Ectodermal cell (in vitro differentiated cells): ENCODE data around the gene COL6A3.

Experiments
- H3K27ac ChIP-seq: 2 replicates; pipeline ENCODE4 v1.7.0; 2013; ENCODE audit warnings: mild to moderate bottlenecking, low read depth, low read length; ENCODE audit not compliant: insufficient read depth, poor library complexity, severe bottlenecking
- H3K27me3 ChIP-seq: 2 replicates; pipeline ENCODE4 v1.7.0; 2013; ENCODE audit warnings: mild to moderate bottlenecking, low read length; ENCODE audit not compliant: insufficient read depth, control insufficient read depth, poor library complexity, severe bottlenecking
- H3K36me3 ChIP-seq: one replicate; pipeline ENCODE4 v1.7.0; 2013; ENCODE audit warnings: low read length; ENCODE audit not compliant: control insufficient read depth, insufficient read depth
- H3K4me1 ChIP-seq: one replicate; pipeline ENCODE4 v1.7.0; 2013; ENCODE audit warnings: low read length; ENCODE audit not compliant: control insufficient read depth, insufficient read depth
- H3K4me3 ChIP-seq: 2 replicates; pipeline ENCODE4 v1.7.0; 2013; ENCODE audit warnings: low read depth, low read length, control low read depth; ENCODE audit not compliant: insufficient read depth
- H3K9me3 ChIP-seq: 2 replicates; pipeline ENCODE4 v1.7.0; 2013; ENCODE audit warnings: mild to moderate bottlenecking, low read length, moderate library complexity; ENCODE audit not compliant: control insufficient read depth
- WGBS, 2 experiments: methylation state at CpG; one replicate each; pipeline ENCODE4 v1.1.7; 2013; ENCODE audit warnings: missing lambda C conversion rate in 2 of 2; 5-methylcytosine and 5-hydroxymethylcytosine counted together

The COL6A3 gene

DNA sequence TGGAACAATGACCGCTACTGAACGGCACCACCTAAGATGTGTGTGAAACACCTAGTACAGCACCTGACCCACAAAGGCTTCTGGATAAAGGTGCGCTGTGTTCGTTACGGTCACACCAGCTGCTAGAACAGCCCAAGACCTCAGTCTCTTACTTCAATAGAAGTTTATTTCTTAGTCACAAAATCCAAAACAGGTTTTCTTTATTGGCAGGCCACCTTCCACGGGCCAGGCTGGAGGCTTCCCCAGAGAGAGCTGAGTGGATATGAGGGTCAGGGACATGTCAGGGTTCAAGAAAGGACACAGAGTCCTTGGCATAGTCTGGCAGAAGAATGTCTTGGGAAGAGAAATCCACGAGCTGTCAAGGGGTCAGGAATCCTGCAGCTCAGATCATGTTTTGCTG, 92.2 kb downstream of the COL6A3 start:
- 93% methylated on average over 7 of the region's 7 CpGs for WGBS, 2 experiments
- Histone ChIP-seq H3K9me3 (no peaks in the 10 kb centered on the region), H3K36me3 (no peaks in the 10 kb centered on the region), H3K4me1 (no peaks in the 10 kb centered on the region), H3K27ac (no peak overlapping the region), H3K4me3 (no peak overlapping the region), H3K27me3 (no peaks in the 10 kb centered on the region)

DNA sequence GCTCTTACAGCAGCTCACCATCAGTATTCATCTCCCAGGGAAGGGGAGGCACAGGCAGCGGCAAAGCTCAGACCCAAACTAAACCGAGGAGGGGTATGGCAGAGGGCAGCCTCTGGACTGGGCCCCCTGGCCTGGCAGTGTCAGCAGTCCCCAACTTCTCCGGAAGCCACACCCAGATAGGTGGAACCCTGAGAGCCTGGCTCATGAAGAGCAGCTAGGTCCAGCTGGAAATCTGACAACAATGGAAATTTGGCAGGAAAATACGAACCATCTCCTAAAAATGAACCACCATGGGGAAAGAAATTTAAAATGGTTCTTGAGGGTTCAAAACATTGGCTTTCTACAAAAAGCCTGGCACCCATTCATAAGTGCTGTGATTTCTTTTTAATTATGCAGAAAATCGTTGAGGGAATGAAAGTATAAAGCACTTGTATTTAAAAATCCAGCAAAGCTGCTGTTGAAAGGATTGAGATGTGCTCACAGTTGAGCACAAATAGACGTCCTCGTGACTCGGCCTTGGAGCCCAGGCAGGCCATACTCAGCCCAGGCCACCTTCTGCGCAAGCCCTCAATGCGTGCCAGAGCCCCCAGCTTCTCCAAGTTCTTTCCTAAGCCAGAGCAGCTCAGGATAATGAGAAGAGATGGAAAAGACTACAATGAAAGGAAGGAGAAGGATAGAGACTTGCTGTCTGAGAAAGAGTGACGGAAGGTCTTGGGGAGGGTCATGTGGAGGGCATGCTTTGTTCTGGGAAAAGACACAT, 93.0 kb downstream of the COL6A3 start:
- WGBS, 2 experiments, result 94 to 95% methylated on average over 11 of the region's 11 CpGs
- no peak overlapping the region for H3K27ac ChIP-seq

DNA sequence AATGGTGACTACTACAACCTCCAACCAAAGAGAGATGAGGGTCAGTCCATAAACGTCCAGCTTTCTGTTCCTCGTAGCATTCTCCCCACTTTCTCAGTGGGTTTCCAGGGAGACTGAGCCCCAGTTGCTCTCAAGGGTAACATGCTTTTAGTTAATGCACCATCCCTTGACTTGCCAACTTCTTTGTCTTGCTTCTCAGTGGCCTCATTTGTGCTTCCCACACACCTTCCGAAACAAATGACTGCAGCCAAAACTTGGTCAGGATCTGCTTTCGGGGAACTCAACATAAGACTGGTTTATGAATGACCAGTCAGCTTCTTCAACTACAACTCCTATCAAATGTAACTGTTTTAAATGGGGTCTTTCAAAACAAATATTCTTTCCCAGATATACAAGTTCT, 94.1 kb downstream of the COL6A3 start:
- Histone ChIP-seq H3K4me1 (peaks cover 3% of the 10 kb centered on the region), H3K27me3 (no peaks in the 10 kb centered on the region), H3K9me3 (no peaks in the 10 kb centered on the region), H3K27ac (no peak overlapping the region), H3K4me3 (no peak overlapping the region), H3K36me3 (no peaks in the 10 kb centered on the region)
- WGBS, 2 experiments, result 89 to 91% methylated on average over 4 of the region's 4 CpGs

More for the DNA sequence above, 93.0 kb downstream of the COL6A3 start:
- H3K27me3 ChIP-seq, result no peaks in the 10 kb centered on the region
- no peak overlapping the region for H3K4me3 ChIP-seq
- H3K4me1 ChIP-seq, result no peaks in the 10 kb centered on the region
- H3K9me3 ChIP-seq, result no peaks in the 10 kb centered on the region
- no peaks in the 10 kb centered on the region for H3K36me3 ChIP-seq

- Histone ChIP-seq H3K27ac (no peak overlapping the region), H3K36me3 (no peaks in the 10 kb centered on the region)
- 92 to 94% methylated on average over 15 of the region's 15 CpGs for WGBS, 2 experiments
These were observed 94.7 kb downstream of the COL6A3 start for GRCh38 chr2:237319086-237319820.

DNA sequence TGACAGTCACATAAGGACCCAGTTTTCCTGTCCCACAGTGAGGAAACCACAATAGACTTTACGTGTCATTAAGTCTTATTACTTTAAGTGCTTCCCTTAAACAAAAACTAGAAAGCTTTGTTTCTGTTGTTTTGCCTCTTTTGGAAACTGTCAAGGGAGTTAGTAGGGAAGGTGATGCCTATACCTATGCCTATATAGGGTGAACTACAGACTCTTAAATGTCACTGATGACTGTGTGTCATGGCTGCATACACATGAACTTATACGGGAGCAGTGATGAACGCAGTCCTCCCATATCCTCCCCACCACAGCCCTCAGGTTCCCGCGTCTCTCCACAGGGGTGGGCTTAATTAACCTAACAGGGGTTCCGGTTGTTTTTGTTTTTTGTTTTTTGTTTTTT, 97.6 kb downstream of the COL6A3 start:
- H3K27ac ChIP-seq, result no peak overlapping the region
- no peak overlapping the region for H3K4me3 ChIP-seq
- peaks cover 3% of the 10 kb centered on the region for H3K4me1 ChIP-seq
- H3K9me3 ChIP-seq, result no peaks in the 10 kb centered on the region
- no peaks in the 10 kb centered on the region for H3K36me3 ChIP-seq
- no peaks in the 10 kb centered on the region for H3K27me3 ChIP-seq
- 89 to 94% methylated on average over 4 to 6 of the region's 6 CpGs for WGBS, 2 experiments

More at GRCh38 chr2:237319086-237319820, 94.7 kb downstream of the COL6A3 start:
- no peaks in the 10 kb centered on the region for H3K9me3 ChIP-seq
- no peak overlapping the region for H3K4me3 ChIP-seq
- H3K4me1 ChIP-seq, result peaks cover 3% of the 10 kb centered on the region
- no peaks in the 10 kb centered on the region for H3K27me3 ChIP-seq

GRCh38 chr2:237315829-237316225, 98.1 kb downstream of the COL6A3 start:
- Histone ChIP-seq H3K4me3 (no peak overlapping the region), H3K4me1 (peaks cover 3% of the 10 kb centered on the region), H3K36me3 (no peaks in the 10 kb centered on the region), H3K9me3 (no peaks in the 10 kb centered on the region), H3K27me3 (no peaks in the 10 kb centered on the region), H3K27ac (no peak overlapping the region)
- WGBS, 2 experiments, result 97 to 98% methylated on average over 6 of the region's 6 CpGs

- 79 to 84% methylated on average over 13 of the region's 14 CpGs for WGBS, 2 experiments
- Histone ChIP-seq H3K4me3 (no peak overlapping the region), H3K4me1 (peaks cover 3% of the 10 kb centered on the region), H3K27ac (no peak overlapping the region), H3K27me3 (no peaks in the 10 kb centered on the region), H3K9me3 (no peaks in the 10 kb centered on the region), H3K36me3 (no peaks in the 10 kb centered on the region)
These were observed 98.7 kb downstream of the COL6A3 start for GRCh38 chr2:237315170-237315828.

- 87 to 95% methylated on average over 3 of the region's 3 CpGs for WGBS, 2 experiments
- H3K27me3 ChIP-seq, result no peaks in the 10 kb centered on the region
- H3K27ac ChIP-seq, result no peak overlapping the region
These were observed 99.3 kb downstream of the COL6A3 start for GRCh38 chr2:237314681-237315080.

DNA sequence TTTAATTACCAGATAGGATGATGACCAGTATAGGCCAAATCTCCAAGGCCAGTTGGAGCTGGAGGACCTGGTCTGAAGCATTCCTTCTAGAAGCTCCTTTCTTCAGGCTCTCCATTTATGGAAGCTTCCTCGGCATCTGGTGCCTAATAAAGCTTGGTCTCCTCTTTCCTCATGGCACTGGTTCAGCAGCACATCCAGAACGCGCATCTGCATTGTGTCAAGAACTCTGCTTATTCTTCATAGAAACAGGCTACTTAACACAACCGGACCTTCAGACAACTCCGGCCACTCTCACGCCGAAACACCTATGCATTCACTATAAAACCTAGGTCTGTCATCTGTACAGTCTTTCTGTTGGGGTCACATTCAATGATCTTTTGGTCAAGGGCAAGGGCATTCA, 99.8 kb downstream of the COL6A3 start:
- H3K4me3 ChIP-seq, result no peak overlapping the region
- H3K4me1 ChIP-seq, result peaks cover 3% of the 10 kb centered on the region
- 95 to 97% methylated on average over 7 of the region's 7 CpGs for WGBS, 2 experiments
- no peaks in the 10 kb centered on the region for H3K27me3 ChIP-seq
- no peaks in the 10 kb centered on the region for H3K9me3 ChIP-seq
- H3K27ac ChIP-seq, result no peak overlapping the region
- H3K36me3 ChIP-seq, result no peaks in the 10 kb centered on the region

More at GRCh38 chr2:237314681-237315080, 99.3 kb downstream of the COL6A3 start:
- peaks cover 3% of the 10 kb centered on the region for H3K4me1 ChIP-seq
- no peak overlapping the region for H3K4me3 ChIP-seq
- no peaks in the 10 kb centered on the region for H3K9me3 ChIP-seq
- no peaks in the 10 kb centered on the region for H3K36me3 ChIP-seq
